GM12878 (cell line): ENCODE data around the gene ZCCHC24. TPM values are rescaled to one million over a fixed set of nuclear protein-coding genes. Genes with fewer than 3 reads are reported as not detected.

ENCODE experiments used
- ATAC-seq: fragments of 200-7000 bp; cut with Tn5 transposase; 3 replicates; pipeline ENCODE4 v1.9.1; 2020; ENCODE audit warnings: mild to moderate bottlenecking, moderate library complexity
- BruUV-seq: library from RNA; stranded (reverse); fragments of 400-500 nt; replicated peaks from 2 replicates; lab custom pipeline; 2021; lab: Mats Ljungman, UMichigan
- CTCF ChIA-PET: fragments of 300-600 bp; sonication (Branson Sonifier 250); formaldehyde crosslinking; extraction: SDS; loops from one replicate; lab custom pipeline; 2021; ENCODE audit warnings: inconsistent platforms; lab: Yijun Ruan, JAX
- POLR2A ChIA-PET: fragments of 350-600 bp; formaldehyde crosslinking; extraction: SDS; loops from one replicate; lab custom pipeline; 2021; ENCODE audit warnings: inconsistent platforms; lab: Charles Lee
- RAD21 ChIA-PET: fragments of 300-600 bp; sonication (Branson Sonifier 250); formaldehyde crosslinking; loops from one replicate; lab custom pipeline; 2023; ENCODE audit warnings: antibody characterized with exemption; ENCODE audit not compliant: unreplicated experiment; lab: Charles Lee
- SMC1A ChIA-PET: fragments of 300-600 bp; sonication (Branson Sonifier 250); formaldehyde crosslinking; loops from one replicate; lab custom pipeline; 2023; ENCODE audit not compliant: unreplicated experiment, uncharacterized antibody; lab: Charles Lee
- DNase-seq: peaks from one replicate; pipeline ENCODE4 v3.0.0-alpha.2; 2011; ENCODE audit warnings: low read depth, low spot score
- FAIRE-seq: peaks from 3 replicates; lab custom pipeline; 2011; peaks lifted over from hg19 to GRCh38; lab: Jason Lieb, UNC
- H2AFZ ChIP-seq: 2 replicates; pipeline ENCODE4 v1.6.0; 2011; ENCODE audit warnings: low read depth, low read length, control low read depth; ENCODE audit not compliant: control insufficient read depth
- H3K27ac ChIP-seq: 2 replicates; pipeline ENCODE4 v1.5.1; 2011; ENCODE audit warnings: control low read depth; ENCODE audit not compliant: control insufficient read depth, insufficient read depth
- H3K27me3 ChIP-seq, 2 experiments: replicated peaks in 1 of 2; 2 replicates each; pipeline versions ENCODE4 v1.6.0 to v1.6.1; 2011; ENCODE audit warnings: low read length in 1 of 2; ENCODE audit not compliant: control insufficient read depth in 2 of 2, insufficient read depth in 2 of 2
- H3K36me3 ChIP-seq, 2 experiments: 2 replicates each; pipeline ENCODE4 v1.5.1; 2011; ENCODE audit warnings: low read length in 1 of 2; ENCODE audit not compliant: control insufficient read depth in 2 of 2, insufficient read depth in 2 of 2
- H3K4me1 ChIP-seq: 2 replicates; pipeline ENCODE4 v1.6.1; 2011; ENCODE audit warnings: mild to moderate bottlenecking, low read length, moderate library complexity, mixed read lengths; ENCODE audit not compliant: control insufficient read depth, insufficient read depth
- H3K4me2 ChIP-seq: 2 replicates; pipeline ENCODE4 v1.6.0; 2011; ENCODE audit warnings: control low read depth; ENCODE audit not compliant: control insufficient read depth, insufficient read depth
- H3K4me3 ChIP-seq: fragments of 200-600 bp; sonication (generic); 2 replicates; pipeline ENCODE4 v1.5.1; 2016
- H3K79me2 ChIP-seq: 2 replicates; pipeline ENCODE4 v1.6.0; 2011; ENCODE audit warnings: low read length; ENCODE audit not compliant: control insufficient read depth, insufficient read depth
- H3K9ac ChIP-seq: 2 replicates; pipeline ENCODE4 v1.8.0; 2011; ENCODE audit warnings: low read length, control low read depth, mixed read lengths; ENCODE audit not compliant: control insufficient read depth, insufficient read depth
- H3K9me3 ChIP-seq: replicated peaks from 3 replicates; pipeline ENCODE4 v1.5.1; 2011; ENCODE audit warnings: mild to moderate bottlenecking, low read length; ENCODE audit not compliant: control insufficient read depth, insufficient read depth
- H4K20me1 ChIP-seq: 2 replicates; pipeline ENCODE4 v1.6.0; 2011; ENCODE audit not compliant: control insufficient read depth, insufficient read depth
- CBX5 ChIP-seq: sonication (generic); IDR thresholded peaks from 2 replicates; pipeline ENCODE4 v1.6.1; 2016; ENCODE audit warnings: low read depth, moderate library complexity, mild to moderate bottlenecking, inconsistent platforms
- CREB1 ChIP-seq: IDR thresholded peaks from 2 replicates; pipeline ENCODE4 v1.6.1; 2012; ENCODE audit warnings: low read depth, mild to moderate bottlenecking, inconsistent platforms
- IKZF1 ChIP-seq: fragments of 450-650 bp; conservative IDR thresholded peaks from 2 replicates; pipeline ENCODE4 v1.6.1; 2017; ENCODE audit warnings: antibody characterized with exemption, mild to moderate bottlenecking
- IRF5 ChIP-seq: fragments of 450-650 bp; IDR thresholded peaks from 2 replicates; pipeline ENCODE4 v1.6.1; 2017; ENCODE audit warnings: borderline replicate concordance
- KLF5 ChIP-seq: fragments of 450-650 bp; IDR thresholded peaks from 2 replicates; pipeline ENCODE4 v1.6.1; 2014; ENCODE audit warnings: mild to moderate bottlenecking; ENCODE audit not compliant: partially characterized antibody
- PAX5 ChIP-seq: IDR thresholded peaks from 2 replicates; pipeline ENCODE4 v1.6.1; 2011; ENCODE audit warnings: low read depth, low read length, borderline replicate concordance
- PAX8 ChIP-seq: fragments of 450-650 bp; IDR thresholded peaks from 2 replicates; pipeline ENCODE4 v1.6.1; 2017; ENCODE audit warnings: mild to moderate bottlenecking, moderate library complexity
- ZBED1 ChIP-seq: IDR thresholded peaks from 2 replicates; pipeline ENCODE4 v1.6.1; 2016; ENCODE audit warnings: borderline replicate concordance
- ZNF384 ChIP-seq: IDR thresholded peaks from 2 replicates; pipeline ENCODE4 v1.6.1; 2012; ENCODE audit warnings: low read depth, mild to moderate bottlenecking, low read length, improper control_type of control experiment, borderline replicate concordance
- WGBS: methylation state at CpG from one replicate; pipeline ENCODE4 v1.1.6; 2016; ENCODE audit warnings: low lambda C conversion rate; ENCODE audit not compliant: insufficient replicate concordance, insufficient coverage; ENCODE audit errors: missing lambda C conversion rate; 5-methylcytosine and 5-hydroxymethylcytosine counted together
- in situ Hi-C: fragments of 300-500 bp; cut with MboI; formaldehyde crosslinking; loops from 9 replicates; pipeline ENCODE4 v1.14.3; 2018; ENCODE audit warnings: mixed read lengths
- intact Hi-C: fragments of 100-400 bp; cut with micrococcal nuclease; formaldehyde crosslinking; loops from one replicate; pipeline ENCODE4 v1.14.2; 2022; ENCODE audit not compliant: unreplicated experiment
- polyA plus RNA-seq, 11 experiments: library from polyadenylated mRNA; depleted of rRNA in 4 of 11; unstranded in 6 of 11; stranded (reverse) in 5 of 11; fragments of >200 nt; fragmentation: Nextera tagmentation in 4 of 11; fragmentation: Illumina TruSeq in 1 of 11; extraction: Ambion mirVana in 4 of 11; extraction: Trizol in 1 of 11; gene quantifications; 1 replicate in 1 of 11; 2 replicates in 10 of 11; pipeline versions ENCODE4 v1.2.1 to v1.2.3, GENCODE V29; 2011 to 2016; ENCODE audit warnings: inconsistent platforms in 2 of 11, missing spikeins in 2 of 11, low read depth in 1 of 11
- total RNA-seq, 4 experiments: library from RNA; depleted of rRNA in 3 of 4; stranded (reverse); fragments of >200 nt in 3 of 4; fragmentation: Illumina TruSeq in 1 of 4; extraction: Trizol in 1 of 4; gene quantifications; 2 replicates each; pipeline versions ENCODE4 v1.2.1 to v1.2.3, GENCODE V29; 2013 to 2021
- TF ChIP-seq, protein P1 (sequence below), 3 experiments: IDR thresholded peaks in 2 of 3; conservative IDR thresholded peaks in 1 of 3; 2 replicates each; pipeline ENCODE4 v1.5.1; 2011; ENCODE audit warnings: low read depth in 3 of 3, low read length in 3 of 3, mild to moderate bottlenecking in 3 of 3, control low read depth in 2 of 3, moderate library complexity in 2 of 3, inconsistent platforms in 1 of 3, mixed read lengths in 1 of 3; ENCODE audit not compliant: control insufficient read depth in 2 of 3, insufficient read depth in 1 of 3; ENCODE audit errors: extremely low read depth in 1 of 3
- TF ChIP-seq, protein P2 (sequence below): fragments of 450-650 bp; IDR thresholded peaks from 2 replicates; pipeline ENCODE4 v1.6.1; 2016; ENCODE audit warnings: mild to moderate bottlenecking

The ZCCHC24 gene
- total and polyA plus RNA-seq, 10 of the 15 experiments (the other 5 are each of a cell fraction or from before 2014, with no cell fraction given) = 0.02 to 0.62 (median 0.04) TPM; not detected in 4

- H3K36me3 ChIP-seq = no peaks in the 10 kb centered on the region
- ChIA-PET SMC1A (no interaction called here), RAD21 (no interaction called here)
- H3K79me2 ChIP-seq = no peaks in the 10 kb centered on the region
- no peaks in the 10 kb centered on the region for H3K9me3 ChIP-seq
- no peak for TF ChIP-seq CBX5
- TF ChIP-seq, all 136 proteins: peak for 0
- H2AFZ ChIP-seq = no peak overlapping the region
- ChIA-PET POLR2A (no interaction called here), CTCF (no interaction called here)
- ATAC-seq (no peak), FAIRE-seq (no peak), DNase-seq (no peak)
- 23% methylated on average over 12 of the region's 12 CpGs for WGBS
- H4K20me1 ChIP-seq = no peaks in the 10 kb centered on the region
- H3K9ac ChIP-seq = no peak overlapping the region
- no peak overlapping the region for H3K4me2 ChIP-seq
- intact Hi-C loops (no loop called here), in situ Hi-C loops (no loop called here)
- H3K27ac ChIP-seq = no peak overlapping the region
- H3K4me1 ChIP-seq = no peaks in the 10 kb centered on the region
- BruUV-seq = no TSS peak
- no peaks in the 10 kb centered on the region; a peak in 2 of 4 replicates for H3K27me3 ChIP-seq
- no peak overlapping the region for H3K4me3 ChIP-seq
Observed at GRCh38 chr10:79420974-79421688, 24.3 kb downstream of the ZCCHC24 start.

- intact Hi-C loops = no loop called here
- no TSS peak for BruUV-seq
- 42% methylated on average over 13 of the region's 13 CpGs for WGBS
- Histone ChIP-seq H3K79me2 (no peaks in the 10 kb centered on the region), H3K4me2 (no peak overlapping the region), H3K27me3 (no peaks in the 10 kb centered on the region; a peak in 1 of 4 replicates), H3K4me1 (no peaks in the 10 kb centered on the region), H3K27ac (no peak overlapping the region), H3K4me3 (no peak overlapping the region), H3K9ac (no peak overlapping the region), H3K36me3 (no peaks in the 10 kb centered on the region), H3K9me3 (no peaks in the 10 kb centered on the region), H2AFZ (no peak overlapping the region), H4K20me1 (no peaks in the 10 kb centered on the region)
- DNase-seq (no peak), ATAC-seq (no peak), FAIRE-seq (no peak)
- RAD21 ChIA-PET = no interaction called here
- SMC1A ChIA-PET = no interaction called here
- CTCF ChIA-PET = no interaction called here
- in situ Hi-C loops = no loop called here
- POLR2A ChIA-PET = no interaction called here
- no peak for TF ChIP-seq IKZF1
- TF ChIP-seq PAX8 = no peak
- TF ChIP-seq IRF5 = no peak
- TF ChIP-seq, protein P1, sequence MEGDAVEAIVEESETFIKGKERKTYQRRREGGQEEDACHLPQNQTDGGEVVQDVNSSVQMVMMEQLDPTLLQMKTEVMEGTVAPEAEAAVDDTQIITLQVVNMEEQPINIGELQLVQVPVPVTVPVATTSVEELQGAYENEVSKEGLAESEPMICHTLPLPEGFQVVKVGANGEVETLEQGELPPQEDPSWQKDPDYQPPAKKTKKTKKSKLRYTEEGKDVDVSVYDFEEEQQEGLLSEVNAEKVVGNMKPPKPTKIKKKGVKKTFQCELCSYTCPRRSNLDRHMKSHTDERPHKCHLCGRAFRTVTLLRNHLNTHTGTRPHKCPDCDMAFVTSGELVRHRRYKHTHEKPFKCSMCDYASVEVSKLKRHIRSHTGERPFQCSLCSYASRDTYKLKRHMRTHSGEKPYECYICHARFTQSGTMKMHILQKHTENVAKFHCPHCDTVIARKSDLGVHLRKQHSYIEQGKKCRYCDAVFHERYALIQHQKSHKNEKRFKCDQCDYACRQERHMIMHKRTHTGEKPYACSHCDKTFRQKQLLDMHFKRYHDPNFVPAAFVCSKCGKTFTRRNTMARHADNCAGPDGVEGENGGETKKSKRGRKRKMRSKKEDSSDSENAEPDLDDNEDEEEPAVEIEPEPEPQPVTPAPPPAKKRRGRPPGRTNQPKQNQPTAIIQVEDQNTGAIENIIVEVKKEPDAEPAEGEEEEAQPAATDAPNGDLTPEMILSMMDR (IDR thresholded peaks at IDR 0.05 in 2 of 3, conservative IDR thresholded peaks at IDR 0.05 in 1 of 3; ENCODE audit: control insufficient read depth in 2 of 3, extremely low read depth in 1 of 3, insufficient read depth in 1 of 3, low read depth in 3 of 3, low read length in 3 of 3) = no peak
- TF ChIP-seq PAX5 = no peak
- TF ChIP-seq KLF5 = no peak
- TF ChIP-seq ZBED1 = no peak
- TF ChIP-seq, protein P2, sequence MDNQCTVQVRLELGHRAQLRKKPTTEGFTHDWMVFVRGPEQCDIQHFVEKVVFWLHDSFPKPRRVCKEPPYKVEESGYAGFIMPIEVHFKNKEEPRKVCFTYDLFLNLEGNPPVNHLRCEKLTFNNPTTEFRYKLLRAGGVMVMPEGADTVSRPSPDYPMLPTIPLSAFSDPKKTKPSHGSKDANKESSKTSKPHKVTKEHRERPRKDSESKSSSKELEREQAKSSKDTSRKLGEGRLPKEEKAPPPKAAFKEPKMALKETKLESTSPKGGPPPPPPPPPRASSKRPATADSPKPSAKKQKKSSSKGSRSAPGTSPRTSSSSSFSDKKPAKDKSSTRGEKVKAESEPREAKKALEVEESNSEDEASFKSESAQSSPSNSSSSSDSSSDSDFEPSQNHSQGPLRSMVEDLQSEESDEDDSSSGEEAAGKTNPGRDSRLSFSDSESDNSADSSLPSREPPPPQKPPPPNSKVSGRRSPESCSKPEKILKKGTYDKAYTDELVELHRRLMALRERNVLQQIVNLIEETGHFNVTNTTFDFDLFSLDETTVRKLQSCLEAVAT = no peak
- TF ChIP-seq CREB1 = no peak
- TF ChIP-seq ZNF384 = no peak
Observed at GRCh38 chr10:79418886-79419595, 26.4 kb downstream of the ZCCHC24 start.
